IMR-90 (cell line): ENCODE results near the gene ADGRD2.

Experiments
- CEBPB ChIP-seq: IDR thresholded peaks from 2 replicates; pipeline ENCODE4 v1.6.1; 2012; ENCODE audit warnings: low read depth, low read length, improper control_type of control experiment
- ELK1 ChIP-seq: fragments of 150-350 bp; IDR thresholded peaks from 2 replicates; pipeline ENCODE4 v1.6.1; 2016; ENCODE audit warnings: low read depth, mild to moderate bottlenecking, low read length, moderate library complexity, borderline replicate concordance
- FOS ChIP-seq: fragments of 150-350 bp; IDR thresholded peaks from 2 replicates; pipeline ENCODE4 v1.6.1; 2016; ENCODE audit warnings: low read depth, low read length
- MAFK ChIP-seq: IDR thresholded peaks from 2 replicates; pipeline ENCODE4 v1.6.1; 2012; ENCODE audit warnings: low read depth, low read length, improper control_type of control experiment
- MAZ ChIP-seq: IDR thresholded peaks from 2 replicates; pipeline ENCODE4 v1.6.1; 2012; ENCODE audit warnings: low read depth, mild to moderate bottlenecking, low read length, improper control_type of control experiment, moderate library complexity, borderline replicate concordance
- MXI1 ChIP-seq: IDR thresholded peaks from 2 replicates; pipeline ENCODE4 v1.6.1; 2012; ENCODE audit warnings: low read depth, mild to moderate bottlenecking, low read length, moderate library complexity, borderline replicate concordance
- NFE2L2 ChIP-seq: fragments of 150-350 bp; IDR thresholded peaks from 2 replicates; pipeline ENCODE4 v1.6.1; 2016; ENCODE audit warnings: low read depth, mild to moderate bottlenecking, low read length
- POLR2A ChIP-seq: IDR thresholded peaks from 2 replicates; pipeline ENCODE4 v1.6.1; 2012; ENCODE audit warnings: mild to moderate bottlenecking, low read depth, low read length
- RAD21 ChIP-seq: IDR thresholded peaks from 2 replicates; pipeline ENCODE4 v1.6.1; 2012; ENCODE audit warnings: low read length, improper control_type of control experiment
- RCOR1 ChIP-seq: IDR thresholded peaks from 2 replicates; pipeline ENCODE4 v1.6.1; 2012; ENCODE audit warnings: mild to moderate bottlenecking, low read length, improper control_type of control experiment; ENCODE audit not compliant: insufficient replicate concordance
- RFX5 ChIP-seq: IDR thresholded peaks from 2 replicates; pipeline ENCODE4 v1.8.0; 2012; ENCODE audit warnings: low read depth, mild to moderate bottlenecking, low read length, moderate library complexity
- SMC3 ChIP-seq: fragments of 150-350 bp; IDR thresholded peaks from 2 replicates; pipeline ENCODE4 v1.6.1; 2016; ENCODE audit warnings: low read depth, mild to moderate bottlenecking, antibody characterized with exemption, low read length, moderate library complexity
- TF ChIP-seq, protein P1 (sequence below): conservative IDR thresholded peaks from 2 replicates; pipeline ENCODE4 v1.5.1; 2012; ENCODE audit warnings: mild to moderate bottlenecking, low read depth, low read length, improper control_type of control experiment

DNA sequence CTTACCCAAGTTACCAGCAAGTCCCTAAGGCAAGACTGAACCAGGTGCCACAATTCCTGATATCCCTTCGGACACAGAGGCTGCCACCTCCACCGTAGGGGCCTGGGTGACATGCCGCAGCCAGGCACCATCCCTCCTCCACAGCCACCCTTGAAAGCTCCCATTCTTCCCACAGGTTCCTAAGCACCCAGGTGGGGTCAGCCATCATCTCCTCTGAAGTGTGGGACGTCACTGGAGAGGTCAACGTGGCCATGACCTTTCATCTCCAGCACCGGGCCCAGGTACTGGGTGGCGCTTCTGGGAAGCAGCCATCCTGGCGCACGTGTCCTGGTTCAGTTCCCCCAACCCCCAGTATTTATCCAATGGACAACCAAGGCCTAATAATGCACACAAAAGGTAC lies 8.2 kb downstream of the ADGRD2 start:
- TF ChIP-seq, protein P1, sequence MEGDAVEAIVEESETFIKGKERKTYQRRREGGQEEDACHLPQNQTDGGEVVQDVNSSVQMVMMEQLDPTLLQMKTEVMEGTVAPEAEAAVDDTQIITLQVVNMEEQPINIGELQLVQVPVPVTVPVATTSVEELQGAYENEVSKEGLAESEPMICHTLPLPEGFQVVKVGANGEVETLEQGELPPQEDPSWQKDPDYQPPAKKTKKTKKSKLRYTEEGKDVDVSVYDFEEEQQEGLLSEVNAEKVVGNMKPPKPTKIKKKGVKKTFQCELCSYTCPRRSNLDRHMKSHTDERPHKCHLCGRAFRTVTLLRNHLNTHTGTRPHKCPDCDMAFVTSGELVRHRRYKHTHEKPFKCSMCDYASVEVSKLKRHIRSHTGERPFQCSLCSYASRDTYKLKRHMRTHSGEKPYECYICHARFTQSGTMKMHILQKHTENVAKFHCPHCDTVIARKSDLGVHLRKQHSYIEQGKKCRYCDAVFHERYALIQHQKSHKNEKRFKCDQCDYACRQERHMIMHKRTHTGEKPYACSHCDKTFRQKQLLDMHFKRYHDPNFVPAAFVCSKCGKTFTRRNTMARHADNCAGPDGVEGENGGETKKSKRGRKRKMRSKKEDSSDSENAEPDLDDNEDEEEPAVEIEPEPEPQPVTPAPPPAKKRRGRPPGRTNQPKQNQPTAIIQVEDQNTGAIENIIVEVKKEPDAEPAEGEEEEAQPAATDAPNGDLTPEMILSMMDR: no peak
- TF ChIP-seq SMC3: no peak
- TF ChIP-seq MXI1: no peak
- no peak for TF ChIP-seq MAZ
- no peak for TF ChIP-seq ELK1
- no peak for TF ChIP-seq POLR2A
- TF ChIP-seq RAD21: no peak
- TF ChIP-seq RFX5: no peak
- no peak for TF ChIP-seq CEBPB
- TF ChIP-seq RCOR1: no peak
- TF ChIP-seq NFE2L2: no peak
- TF ChIP-seq MAFK: no peak
- no peak for TF ChIP-seq FOS
